HG02798 (cell line): Measurements from ENCODE around the gene PLCH1.
"Not testable (repeated sequence)": the region's sequence is repeated elsewhere in the genome, so short reads cannot be mapped to it uniquely, and the experiment has no call there.

Source experiments
- ATAC-seq: cut with Tn5 transposase; IDR thresholded peaks from one replicate; pipeline ENCODE4 v1.9.1; 2021; ENCODE audit warnings: mild to moderate bottlenecking; ENCODE audit not compliant: unreplicated experiment, poor library complexity

Gene PLCH1

GRCh38 chr3:155431856-155432570, 312.9 kb downstream of the PLCH1 start:
- no peak for ATAC-seq

GRCh38 chr3:155428563-155428962, 316.3 kb downstream of the PLCH1 start:
- no peak for ATAC-seq

- ATAC-seq, result no peak
These were observed 318.2 kb downstream of the PLCH1 start for GRCh38 chr3:155426524-155427230.

- ATAC-seq, result no peak
These were observed 319.5 kb downstream of the PLCH1 start for GRCh38 chr3:155425396-155425795.

GRCh38 chr3:155424323-155424710, 320.6 kb downstream of the PLCH1 start:
- ATAC-seq, result no peak

GRCh38 chr3:155423526-155424322, 321.1 kb downstream of the PLCH1 start:
- no peak for ATAC-seq

GRCh38 chr3:155420881-155421486, 323.9 kb downstream of the PLCH1 start:
- ATAC-seq, result no peak

GRCh38 chr3:155420406-155420805, 324.5 kb downstream of the PLCH1 start:
- ATAC-seq, result no peak

GRCh38 chr3:155418407-155418806, 326.5 kb downstream of the PLCH1 start:
- ATAC-seq, result no peak

GRCh38 chr3:155417119-155417517, 327.8 kb downstream of the PLCH1 start:
- ATAC-seq, result no peak

GRCh38 chr3:155416500-155417118, 328.3 kb downstream of the PLCH1 start:
- no peak for ATAC-seq

GRCh38 chr3:155412904-155413303, 332.0 kb downstream of the PLCH1 start:
- ATAC-seq, result no peak

GRCh38 chr3:155411500-155412223, 333.2 kb downstream of the PLCH1 start:
- ATAC-seq, result no peak

- no peak for ATAC-seq
These were observed 335.5 kb downstream of the PLCH1 start for GRCh38 chr3:155409336-155409735.

GRCh38 chr3:155407971-155408370, 336.9 kb downstream of the PLCH1 start:
- no peak for ATAC-seq

GRCh38 chr3:155407331-155407730, 337.5 kb downstream of the PLCH1 start:
- no peak for ATAC-seq

- ATAC-seq, result no peak
These were observed 340.4 kb downstream of the PLCH1 start for GRCh38 chr3:155404486-155404885.

GRCh38 chr3:155402656-155403055, 342.2 kb downstream of the PLCH1 start:
- ATAC-seq, result no peak

GRCh38 chr3:155398046-155398445, 346.8 kb downstream of the PLCH1 start:
- no peak for ATAC-seq

- not testable (repeated sequence) for ATAC-seq
These were observed 350.0 kb downstream of the PLCH1 start for GRCh38 chr3:155394896-155395295.
